ENCODE measurements around the gene MORC3.

DNA sequence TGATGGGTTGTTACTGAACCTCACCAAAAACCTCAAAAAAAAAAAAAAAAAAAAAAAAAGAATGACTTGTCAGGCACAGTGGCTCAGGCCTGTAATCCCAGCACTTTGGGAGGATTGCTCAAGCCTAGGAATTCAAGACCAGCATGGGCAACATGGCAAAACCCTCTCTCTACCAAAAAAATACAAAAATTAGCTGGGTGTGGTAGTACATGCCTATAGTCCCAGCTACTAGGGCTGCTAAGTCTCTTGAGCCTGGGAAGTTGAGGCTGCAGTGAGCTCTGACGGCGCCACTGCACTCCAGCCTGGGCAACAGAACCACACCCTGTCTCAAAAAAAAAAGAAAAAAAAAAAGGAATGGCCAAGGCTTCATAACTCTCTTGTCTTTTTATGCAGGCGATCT, 76.3 kb downstream of the MORC3 start:
- TF ChIP-seq, protein P1, sequence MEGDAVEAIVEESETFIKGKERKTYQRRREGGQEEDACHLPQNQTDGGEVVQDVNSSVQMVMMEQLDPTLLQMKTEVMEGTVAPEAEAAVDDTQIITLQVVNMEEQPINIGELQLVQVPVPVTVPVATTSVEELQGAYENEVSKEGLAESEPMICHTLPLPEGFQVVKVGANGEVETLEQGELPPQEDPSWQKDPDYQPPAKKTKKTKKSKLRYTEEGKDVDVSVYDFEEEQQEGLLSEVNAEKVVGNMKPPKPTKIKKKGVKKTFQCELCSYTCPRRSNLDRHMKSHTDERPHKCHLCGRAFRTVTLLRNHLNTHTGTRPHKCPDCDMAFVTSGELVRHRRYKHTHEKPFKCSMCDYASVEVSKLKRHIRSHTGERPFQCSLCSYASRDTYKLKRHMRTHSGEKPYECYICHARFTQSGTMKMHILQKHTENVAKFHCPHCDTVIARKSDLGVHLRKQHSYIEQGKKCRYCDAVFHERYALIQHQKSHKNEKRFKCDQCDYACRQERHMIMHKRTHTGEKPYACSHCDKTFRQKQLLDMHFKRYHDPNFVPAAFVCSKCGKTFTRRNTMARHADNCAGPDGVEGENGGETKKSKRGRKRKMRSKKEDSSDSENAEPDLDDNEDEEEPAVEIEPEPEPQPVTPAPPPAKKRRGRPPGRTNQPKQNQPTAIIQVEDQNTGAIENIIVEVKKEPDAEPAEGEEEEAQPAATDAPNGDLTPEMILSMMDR (IDR thresholded peaks at IDR 0.05; ENCODE audit: insufficient read depth, low read depth, low read length), result no peak
- TF ChIP-seq EZH2 (IDR thresholded peaks at IDR 0.05; ENCODE audit: insufficient read depth, low read length), result no peak

Measured in astrocyte (in vitro differentiated cells and primary cell).